ENCODE data around the gene TSPAN9.

The TSPAN9 gene

DNA sequence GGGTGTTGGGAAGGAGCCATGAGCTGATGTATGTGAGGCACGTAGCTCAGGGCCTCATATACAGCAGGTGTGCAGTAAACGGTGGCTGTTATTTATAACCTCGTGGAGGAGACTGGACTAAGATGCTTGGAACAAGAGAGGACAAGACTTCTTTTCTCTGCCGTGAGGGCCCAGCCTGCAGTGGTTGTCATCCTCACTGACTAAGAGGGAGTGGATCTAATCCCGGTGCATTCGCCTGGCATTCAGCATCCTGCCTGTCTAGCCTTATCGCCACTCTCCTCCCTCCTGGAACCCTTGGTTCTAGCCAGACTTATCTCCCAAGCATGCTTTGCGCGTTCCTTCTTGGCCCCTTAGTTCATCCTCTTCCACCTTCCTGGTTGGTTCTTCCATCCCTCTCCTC lies 3.9 kb downstream of the TSPAN9 start:
- DNase-seq: no peak

DNA sequence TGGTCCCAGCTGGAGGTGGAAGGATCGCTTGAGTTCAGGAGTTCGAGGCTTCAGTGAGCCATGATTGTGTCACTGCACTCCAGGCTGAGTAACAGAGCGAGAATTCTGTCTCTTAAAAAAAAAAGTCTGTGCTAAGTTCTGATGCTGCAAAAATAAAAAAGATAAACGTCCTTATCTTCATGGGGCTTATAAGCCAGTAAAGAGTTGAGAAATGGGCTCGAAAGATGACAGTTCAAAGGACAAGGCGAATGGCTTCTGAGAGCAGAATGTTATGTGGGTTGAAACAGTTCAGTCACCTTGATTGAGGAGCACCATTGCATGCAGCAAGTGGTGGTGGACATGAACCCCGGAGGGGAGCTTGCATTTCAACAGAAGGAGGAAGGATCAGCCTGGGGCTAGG lies 4.7 kb downstream of the TSPAN9 start:
- no peak for DNase-seq

DNA sequence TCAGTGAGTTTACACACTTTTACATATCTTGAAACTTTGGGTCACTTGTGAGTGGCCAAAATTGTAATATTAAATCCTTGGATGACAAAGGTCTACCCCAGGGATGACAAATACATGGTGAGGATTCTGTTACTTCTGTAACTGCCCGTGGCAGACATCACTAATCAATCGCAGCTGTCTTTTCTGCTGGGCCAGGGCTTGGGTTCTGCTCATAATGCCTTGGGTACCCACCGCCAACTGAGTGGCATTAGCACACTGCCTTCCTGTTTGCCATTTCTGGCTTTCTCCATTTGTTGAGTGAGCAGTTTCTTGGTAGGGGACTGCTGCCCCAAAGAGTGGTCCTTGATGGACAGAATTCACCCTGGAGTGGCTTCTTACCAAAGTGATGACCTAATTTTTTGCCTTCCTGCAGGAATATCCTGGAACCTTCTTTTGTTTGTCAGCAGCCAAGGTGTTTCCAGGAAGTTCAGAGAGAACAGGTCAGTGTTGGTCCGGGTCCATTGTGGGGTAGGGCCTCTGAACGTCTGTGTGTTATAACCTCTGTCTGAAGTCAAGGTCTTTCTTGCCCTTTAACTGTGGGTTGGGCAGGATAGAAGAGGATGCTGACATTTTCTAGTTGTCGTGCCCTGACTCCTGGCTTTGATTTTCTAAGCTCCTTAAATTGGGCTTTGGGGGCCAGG lies 6.2 kb downstream of the TSPAN9 start:
- DNase-seq: no peak

DNA sequence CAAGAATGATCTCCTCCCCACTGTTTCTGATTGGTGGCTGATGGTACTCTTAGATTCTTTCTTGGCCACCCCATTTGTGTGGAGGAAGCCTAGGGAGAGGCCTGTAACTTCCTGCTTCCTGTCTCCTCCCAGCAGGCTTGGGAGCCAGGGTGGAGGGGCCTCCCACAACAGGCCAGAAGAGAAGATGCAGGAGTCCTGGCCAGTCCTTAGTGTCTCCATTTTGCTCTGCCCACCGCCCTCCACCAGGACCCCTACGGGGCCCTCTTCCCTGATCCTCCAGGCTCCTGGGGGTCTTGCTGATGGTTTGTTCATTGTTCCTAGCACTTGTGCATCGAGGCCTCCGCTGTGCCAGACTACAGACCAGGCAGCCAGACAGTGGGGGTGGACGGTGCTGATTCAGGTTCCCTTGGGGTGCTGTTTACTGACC lies 6.8 kb downstream of the TSPAN9 start:
- DNase-seq: no peak

DNA sequence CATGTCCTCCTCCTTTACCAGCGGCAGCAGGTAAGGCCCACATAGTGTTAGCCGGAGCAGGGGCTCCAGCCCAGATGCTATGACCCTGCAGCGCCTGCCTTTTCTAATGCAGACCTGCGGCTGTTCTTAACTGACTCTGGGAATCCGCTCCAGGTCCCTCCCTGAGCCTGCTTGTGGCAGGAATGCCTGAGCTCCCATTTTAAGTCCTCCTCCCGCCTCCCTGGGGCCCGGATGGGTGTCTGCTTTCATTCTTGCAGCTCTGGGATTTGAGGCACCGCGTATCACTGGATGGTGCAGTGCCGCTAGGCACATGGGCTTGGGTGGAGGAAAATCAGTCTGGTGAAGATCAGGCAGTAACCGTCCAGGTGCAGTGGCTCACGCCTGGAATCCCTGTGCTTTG lies 7.6 kb downstream of the TSPAN9 start:
- no peak for DNase-seq

DNA sequence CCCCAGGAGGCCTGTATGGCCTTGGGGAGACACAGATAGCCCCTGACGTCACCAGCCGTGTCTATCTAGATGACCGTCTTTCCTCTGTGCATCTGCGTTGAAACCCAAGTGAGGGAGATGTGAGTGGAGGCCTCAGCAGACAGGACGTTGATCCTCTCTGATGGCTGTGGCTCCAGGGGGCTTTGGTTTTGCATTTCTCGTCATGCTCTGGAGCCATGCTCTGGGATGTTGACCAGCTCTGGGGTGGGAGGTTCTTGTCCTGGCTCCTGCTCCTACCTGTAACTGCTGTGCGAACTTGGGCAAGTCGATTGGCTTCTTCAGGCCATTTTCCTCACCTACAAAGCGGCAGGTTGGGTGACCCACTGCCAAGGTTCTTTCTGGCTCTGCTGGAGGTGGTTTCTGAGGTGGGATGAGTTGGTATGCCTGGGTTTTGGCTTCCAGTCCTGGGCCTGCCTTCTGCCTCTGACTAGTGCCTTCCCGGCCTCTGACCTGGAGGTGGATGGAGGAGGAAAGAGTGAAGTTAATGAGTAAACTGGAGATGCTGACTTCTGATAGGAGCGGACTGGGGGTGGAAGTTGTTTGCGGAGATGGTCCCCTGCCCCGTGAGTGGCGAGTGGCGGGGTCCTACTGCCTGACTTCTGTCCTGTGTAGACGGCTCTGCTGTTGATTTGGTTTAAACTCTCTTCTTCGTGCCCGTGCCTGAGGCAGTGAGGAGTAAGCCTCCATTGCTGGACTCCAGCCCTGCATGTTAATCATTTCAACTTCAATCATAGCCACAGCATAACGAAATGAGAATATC lies 8.4 kb downstream of the TSPAN9 start:
- no peak for DNase-seq

DNA sequence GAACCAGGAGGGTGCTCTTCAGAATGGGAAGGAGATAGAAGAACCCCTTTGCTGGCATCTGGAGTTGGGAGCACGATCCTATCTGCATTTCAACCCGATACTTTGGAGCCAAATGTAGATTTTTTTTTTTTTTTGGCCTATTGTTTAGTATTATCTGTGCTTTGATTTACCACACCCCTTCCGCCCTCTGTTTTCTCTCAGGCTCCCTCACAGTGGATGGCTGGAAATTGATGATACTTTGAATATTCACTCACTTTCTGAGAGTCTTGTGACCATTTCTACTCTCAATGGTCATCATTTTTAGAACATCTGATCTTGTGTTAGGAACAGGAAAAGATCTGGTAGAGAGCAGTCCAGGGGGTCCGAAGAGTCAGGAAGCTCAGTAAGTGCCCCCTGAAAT lies 9.0 kb downstream of the TSPAN9 start:
- no peak for DNase-seq

DNA sequence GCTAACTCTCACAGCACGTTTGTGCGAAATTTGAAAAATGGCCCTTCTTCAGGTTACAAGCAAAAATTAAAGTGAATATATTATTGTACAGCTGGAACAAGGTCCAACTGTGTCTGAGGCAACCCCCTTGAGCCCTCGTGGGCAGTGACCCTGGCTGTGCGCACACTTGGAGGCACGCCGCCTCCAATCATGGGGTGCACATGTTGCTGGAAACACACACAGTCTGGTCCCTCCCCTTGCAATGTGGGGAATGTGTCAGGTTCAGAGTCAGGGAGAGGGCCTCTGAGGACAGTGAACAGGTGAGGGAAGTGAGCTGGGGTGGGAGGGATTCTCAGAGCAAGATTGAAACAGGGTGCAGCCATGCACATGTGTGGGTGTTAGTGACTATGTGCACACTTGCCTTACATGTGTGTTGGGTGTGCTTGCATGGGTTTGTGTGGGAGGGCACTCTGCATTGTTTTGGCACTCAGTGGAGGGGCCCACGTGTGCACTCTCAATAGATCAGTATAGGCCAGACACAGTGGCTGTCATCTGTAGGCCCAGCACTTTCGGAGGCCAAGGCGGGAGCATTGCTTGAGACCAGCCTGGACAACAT lies 9.6 kb downstream of the TSPAN9 start:
- DNase-seq: no peak

DNA sequence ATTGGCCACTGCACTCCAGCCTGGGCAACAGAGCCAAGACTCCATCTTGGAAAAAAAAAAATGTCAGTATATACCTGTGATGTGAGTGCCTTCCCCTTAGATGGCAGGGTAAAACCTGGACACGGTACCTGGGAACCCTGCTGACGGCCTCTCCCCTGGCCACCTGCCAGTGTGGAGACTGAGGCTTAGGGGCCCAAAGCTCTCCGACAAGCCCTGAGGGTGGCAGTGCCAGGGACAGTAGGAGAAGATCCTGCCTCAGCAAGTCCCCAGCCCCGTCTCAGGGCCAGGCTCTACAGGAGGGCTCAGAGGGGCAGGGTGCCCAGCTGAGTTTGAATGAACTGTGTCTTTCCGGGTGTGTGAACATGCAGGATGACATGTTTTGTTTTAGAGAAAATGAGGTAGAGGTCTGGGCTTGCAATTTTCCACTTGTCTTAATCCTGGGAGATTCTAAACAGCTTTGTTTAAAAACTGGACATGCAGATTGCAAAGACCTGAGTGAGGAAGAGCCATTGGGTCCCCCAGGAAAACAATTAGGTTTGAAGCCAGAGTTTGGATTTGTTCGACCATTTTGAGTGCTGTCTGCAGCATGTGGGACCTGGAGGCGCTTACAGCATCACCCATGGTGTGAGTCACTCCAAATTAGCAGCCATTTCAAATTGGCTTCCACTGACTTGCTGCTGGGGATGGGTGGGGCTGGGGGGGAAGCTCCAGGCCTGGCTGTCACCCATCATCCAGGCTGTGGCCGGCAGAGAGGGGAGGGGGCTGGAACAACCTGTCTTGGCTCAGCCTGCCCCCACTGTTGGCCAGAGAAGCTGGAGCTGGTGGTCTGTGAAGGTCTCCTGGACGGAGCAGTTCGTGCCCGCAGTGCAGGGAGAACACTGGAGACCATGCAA lies 10.8 kb downstream of the TSPAN9 start:
- DNase-seq: no peak

DNA sequence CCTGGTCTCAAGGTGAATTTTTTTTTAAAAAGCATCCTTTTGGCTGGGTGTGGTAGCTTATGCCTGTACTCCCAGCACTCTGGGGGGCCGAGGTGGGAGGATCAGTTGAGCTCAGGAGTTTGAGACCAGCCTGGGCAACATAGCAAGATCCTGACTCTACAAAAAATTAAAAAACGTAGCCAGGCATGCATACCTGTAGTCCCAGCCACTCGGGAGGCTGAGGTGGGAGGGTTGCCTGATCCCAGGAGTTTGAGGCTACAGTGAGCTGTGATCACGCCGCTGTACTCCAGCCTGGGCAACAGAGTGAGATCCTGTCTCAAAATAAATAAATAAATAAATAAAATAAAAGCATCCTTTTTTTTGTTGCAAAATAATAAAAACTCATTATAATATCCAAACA lies 12.4 kb downstream of the TSPAN9 start:
- DNase-seq: no peak

DNA sequence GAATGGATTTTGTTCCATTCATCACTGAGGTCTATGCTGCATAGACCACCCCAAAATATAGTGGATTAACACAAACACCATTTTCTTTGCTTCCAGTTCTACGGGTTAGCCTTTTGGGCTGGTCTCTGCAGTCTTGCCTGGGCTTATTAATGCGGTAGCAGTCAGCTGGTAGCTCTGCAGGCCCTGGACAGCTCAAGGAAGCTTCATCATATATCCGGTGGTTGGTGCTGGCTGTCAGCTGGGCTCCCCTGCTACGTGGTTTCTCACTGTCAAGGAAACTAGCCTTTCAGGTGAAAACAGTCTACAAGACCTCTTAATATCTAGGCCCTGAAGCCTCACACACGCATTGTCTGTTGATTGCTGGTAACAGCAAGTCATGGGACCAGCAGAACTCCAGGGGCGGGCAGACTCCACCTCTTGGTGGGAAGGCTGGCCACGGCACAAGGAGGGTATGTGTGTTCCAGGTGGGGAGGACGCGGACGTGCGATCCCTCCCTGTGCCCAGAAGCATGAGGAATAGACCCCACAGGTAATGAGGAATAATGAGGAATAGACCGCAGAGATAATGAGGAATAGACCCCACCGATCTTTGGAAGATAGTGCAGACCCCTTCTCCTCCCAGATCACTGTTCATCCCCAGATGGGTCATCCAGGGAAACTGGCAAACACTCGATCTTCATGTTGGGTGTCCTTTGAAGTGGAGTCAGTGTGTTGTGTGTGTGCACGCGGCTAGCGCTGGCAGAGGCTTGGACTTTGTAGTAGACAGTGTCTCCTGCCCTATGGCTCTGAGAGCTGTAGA lies 13.3 kb downstream of the TSPAN9 start:
- DNase-seq: no peak

DNA sequence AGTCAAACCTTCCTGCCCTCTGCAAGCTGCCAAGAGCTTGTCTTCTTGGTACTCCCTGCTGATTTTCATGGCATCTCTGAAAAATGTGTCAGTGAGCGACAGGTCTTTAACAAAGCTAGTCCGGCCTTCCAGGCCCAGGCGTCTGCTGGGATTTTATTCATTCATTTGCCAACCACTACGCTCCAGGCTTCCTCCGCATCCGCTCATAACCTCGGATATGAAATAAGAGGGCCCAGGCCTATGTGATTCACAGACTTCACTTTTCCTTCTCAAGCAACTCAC lies 13.8 kb downstream of the TSPAN9 start:
- no peak for DNase-seq

DNA sequence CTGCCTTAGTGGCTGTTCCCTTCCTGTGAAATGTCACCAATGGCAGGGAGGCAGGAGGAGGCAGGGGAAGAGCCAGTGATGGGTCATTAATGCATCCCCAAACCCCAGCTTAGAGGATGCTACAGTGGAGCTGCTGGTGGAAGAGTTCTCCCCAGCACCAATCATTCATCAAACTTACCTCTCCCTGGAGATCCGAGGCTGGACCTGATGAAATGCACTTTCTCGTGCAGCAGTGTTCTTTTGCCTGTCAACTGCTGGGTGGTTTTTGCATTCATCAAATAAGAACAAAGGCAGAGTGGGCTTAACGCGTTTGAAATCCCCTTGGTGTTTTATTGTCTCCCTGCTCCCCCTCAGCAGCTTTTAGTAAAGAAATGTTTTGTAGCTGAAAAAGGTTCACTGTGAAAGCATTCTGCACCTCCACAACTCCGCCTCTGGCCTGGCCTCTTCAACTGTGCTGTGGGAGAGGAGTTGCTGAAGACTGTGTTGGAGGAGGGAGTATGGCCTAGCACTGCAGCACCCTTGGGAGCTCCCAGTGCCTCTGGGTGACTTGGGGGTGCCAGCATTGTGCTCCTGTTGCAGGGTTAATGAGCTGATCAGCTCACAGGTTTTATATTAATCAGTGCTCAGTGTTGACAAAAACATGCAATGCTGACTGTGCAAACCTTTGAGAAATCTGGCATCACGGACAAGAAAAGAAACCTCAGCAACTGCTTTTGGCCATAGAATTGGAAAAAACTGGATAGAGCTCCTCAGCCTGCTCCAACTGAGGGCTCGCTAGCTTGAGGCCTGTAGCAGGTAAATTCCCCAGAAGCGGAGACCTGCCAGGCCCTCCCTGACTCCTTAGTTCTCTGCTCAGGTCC lies 14.4 kb downstream of the TSPAN9 start:
- no peak for DNase-seq

DNA sequence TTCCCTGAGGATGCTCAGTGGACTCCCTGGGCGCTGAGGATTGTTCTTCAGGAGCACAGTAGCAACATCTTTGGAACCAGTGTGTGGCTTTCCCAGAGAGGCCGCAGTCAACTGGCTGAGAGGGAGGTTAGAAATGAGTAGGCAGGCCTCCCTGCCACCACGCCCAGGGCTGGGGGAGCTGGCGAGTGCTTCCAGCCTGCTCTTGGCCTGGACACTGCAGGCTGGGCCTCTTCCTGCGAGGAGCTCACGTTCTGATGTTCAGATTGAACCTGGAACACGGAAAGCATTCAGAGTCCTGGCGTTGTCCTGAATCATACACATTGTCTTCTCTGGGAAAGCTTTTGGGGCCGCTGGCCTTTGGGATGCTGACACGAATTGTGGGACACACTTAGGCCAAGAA lies 15.6 kb downstream of the TSPAN9 start:
- DNase-seq: no peak

DNA sequence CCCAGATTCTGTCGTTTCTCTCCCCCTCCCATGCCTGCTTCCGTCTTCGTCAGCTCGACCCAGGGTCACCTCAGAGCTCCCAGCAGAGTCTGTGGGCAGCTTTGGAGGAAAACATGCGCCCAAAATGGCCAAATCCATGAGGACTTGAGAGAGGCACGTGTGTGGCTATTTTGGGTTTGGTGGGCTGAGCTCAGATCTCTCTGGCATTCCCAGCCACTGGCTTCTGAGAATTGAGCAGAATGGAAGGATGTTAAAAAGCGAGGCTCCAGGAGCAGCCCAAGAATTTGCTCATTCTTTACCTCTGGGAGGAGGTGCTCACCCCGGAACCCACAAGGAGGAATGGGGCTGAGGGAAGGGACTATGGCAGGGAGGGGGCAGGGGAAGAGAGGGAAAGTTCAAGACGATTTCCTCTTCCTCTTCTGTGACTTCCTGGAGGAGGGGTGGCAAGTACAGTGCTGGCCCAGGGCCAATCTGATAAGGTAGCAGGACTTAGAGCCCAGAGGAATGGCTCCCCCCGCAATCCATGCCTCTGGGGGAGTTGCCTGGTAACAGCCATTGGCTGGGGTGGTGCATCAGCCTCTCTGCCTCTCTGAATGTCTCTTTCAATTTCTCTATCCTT lies 20.1 kb downstream of the TSPAN9 start:
- no peak for DNase-seq

DNA sequence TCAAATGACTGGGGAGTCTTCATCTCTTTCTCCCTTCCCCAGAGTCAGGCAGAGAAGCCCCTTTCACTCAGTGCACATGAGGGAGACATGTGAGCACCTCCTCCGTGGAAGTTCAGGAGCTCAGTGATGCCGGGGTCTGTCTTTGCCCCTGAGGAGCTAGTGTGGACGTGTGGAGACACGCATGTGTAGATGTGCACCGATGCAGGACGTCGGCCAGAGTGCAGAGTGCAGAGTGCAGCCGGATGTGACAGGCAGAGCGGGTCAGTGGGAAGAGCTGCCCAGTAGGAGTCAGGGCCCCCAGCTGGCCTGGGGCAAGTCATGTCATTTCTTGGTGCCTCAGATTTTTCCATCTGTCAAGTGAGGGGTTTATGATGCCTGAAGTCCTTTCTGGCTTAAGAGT lies 20.7 kb downstream of the TSPAN9 start:
- no peak for DNase-seq

DNA sequence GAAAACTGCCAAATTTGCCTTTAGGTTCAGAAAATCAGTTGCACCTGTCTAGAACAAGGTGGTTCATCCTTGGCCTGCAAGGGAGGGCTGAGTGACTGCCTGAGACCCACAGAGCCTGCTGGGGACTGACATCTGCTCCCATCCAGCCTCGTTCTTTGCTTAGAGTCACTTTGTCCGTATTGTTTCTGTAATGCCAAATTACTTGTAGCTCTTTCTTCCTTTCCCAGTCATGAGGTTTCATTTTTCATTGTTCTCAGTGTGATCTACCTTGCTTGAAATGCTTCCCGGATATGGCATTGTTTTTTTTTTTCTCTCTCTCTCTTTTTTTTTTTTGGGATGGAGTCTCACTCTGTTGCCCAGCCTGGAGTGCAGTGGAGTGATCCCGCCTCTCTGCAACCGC lies 21.3 kb downstream of the TSPAN9 start:
- no peak for DNase-seq

DNA sequence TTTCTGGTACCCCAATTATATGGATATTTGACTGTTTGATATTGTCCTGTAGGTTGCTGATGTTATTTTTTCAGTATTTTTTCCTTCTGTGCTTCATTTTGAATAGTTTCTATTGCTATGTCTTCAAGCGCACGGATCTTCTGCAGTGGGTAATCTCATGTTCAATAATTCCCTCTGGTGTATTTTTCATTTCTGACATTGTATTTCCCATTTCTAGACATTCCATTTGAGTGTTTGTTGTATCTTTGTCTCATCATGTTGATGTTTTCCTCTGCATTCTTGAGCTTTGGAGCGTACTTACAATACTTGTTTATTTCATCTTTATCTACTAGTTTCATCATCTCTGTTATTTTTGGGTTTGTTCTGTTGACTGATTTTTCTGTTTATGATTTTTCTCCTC lies 22.0 kb downstream of the TSPAN9 start:
- no peak for DNase-seq

DNA sequence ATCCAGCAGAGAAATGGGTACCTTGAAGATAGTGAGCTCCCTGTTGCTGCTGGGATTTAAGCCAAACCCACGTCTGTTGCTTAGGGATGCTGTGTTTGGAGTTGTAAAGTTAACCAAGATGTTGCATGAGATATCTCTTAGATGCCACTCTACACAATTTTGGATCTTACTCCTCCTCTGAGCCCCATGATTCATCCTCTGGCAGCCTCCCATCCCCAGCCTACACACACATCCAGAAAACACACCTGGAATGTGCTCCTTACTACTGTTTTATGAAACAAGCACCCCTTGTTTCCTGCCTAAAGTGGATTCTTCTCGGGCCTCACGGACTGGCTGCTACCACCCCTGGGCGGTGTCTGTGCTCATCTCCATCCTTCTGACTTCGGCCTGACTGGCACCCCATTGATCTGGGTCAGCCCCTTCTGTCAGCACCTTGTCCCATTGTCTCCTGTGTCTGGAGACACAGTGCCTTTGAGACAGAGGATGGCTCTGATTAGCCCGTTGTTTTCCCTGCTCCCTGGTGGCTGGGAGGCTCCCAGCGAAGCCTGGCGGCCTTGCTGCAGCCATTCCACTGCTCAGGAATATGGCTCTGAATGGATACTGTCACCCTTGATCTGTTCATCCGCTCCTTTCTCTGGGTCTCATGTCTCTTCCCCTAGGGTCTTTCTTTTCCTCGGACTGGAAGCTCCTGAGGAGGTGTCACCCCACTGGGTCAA lies 24.3 kb downstream of the TSPAN9 start:
- DNase-seq: no peak

DNA sequence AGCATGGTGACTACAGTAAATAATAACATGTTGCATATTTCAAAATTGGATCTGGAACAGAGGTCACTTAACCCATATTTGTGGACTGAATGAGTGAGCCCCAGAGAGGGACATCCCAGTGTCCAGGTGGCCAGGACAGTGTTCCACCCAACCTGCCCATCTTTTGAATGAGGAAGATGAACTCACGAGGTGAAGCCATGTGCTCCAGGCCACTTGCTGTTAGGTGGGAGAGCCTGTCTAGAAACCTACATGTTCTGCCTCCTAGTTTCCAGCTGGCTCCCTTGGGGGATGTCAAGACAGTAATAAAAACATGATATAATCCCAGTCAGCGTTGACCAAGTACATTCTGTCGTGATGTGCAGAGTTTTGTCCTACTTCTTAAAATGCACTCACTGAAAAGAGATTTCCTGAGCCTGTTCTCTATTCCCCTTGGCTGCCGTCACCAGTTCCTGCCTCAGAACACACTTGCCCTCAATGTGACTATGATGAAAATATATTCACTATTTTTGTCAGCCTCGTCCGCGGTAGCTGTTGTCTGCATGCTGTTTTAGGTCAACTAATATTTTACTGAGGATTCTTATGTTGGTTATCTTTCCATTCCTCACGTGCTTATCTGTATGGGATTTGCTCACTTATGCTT lies 25.7 kb downstream of the TSPAN9 start:
- no peak for DNase-seq

All from NCI-H510A (cell line).